Measurements from ENCODE around the gene CDK5RAP2.

CDK5RAP2 gene

DNA sequence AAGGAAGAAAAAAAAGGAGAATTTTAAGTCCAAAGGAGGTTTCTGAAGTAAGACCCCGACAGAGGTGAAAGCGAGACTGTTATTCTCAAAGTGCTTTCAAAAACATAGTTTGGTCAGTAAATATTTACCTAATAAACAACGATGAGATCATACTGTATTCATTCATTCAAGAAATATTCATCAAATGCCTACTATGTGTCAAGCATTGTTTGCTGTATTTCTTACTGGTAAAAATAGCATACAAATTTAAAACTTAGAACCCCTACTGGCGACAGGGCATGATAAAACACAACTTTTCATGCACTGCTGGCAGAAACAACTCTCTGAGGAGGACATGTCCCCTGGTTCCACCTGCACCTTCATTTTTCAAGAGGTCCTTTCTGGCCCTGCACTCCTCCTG lies 190.7 kb downstream of the CDK5RAP2 start:
- in situ Hi-C loops (cut with MboI; ENCODE audit: low pct_unique_long_range_greater_than_20kb, low sequenced_read_pairs, unreplicated experiment) = no loop called here
- TF ChIP-seq, protein P1, sequence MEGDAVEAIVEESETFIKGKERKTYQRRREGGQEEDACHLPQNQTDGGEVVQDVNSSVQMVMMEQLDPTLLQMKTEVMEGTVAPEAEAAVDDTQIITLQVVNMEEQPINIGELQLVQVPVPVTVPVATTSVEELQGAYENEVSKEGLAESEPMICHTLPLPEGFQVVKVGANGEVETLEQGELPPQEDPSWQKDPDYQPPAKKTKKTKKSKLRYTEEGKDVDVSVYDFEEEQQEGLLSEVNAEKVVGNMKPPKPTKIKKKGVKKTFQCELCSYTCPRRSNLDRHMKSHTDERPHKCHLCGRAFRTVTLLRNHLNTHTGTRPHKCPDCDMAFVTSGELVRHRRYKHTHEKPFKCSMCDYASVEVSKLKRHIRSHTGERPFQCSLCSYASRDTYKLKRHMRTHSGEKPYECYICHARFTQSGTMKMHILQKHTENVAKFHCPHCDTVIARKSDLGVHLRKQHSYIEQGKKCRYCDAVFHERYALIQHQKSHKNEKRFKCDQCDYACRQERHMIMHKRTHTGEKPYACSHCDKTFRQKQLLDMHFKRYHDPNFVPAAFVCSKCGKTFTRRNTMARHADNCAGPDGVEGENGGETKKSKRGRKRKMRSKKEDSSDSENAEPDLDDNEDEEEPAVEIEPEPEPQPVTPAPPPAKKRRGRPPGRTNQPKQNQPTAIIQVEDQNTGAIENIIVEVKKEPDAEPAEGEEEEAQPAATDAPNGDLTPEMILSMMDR (IDR thresholded peaks at IDR 0.05; ENCODE audit: extremely low read depth, insufficient read depth, missing control alignments) = no peak

GRCh38 chr9:120388003-120388855 lies 191.7 kb downstream of the CDK5RAP2 start:
- TF ChIP-seq, protein P1 (IDR thresholded peaks at IDR 0.05; ENCODE audit: extremely low read depth, insufficient read depth, missing control alignments) = no peak
- in situ Hi-C loops (cut with MboI; ENCODE audit: low pct_unique_long_range_greater_than_20kb, low sequenced_read_pairs, unreplicated experiment) = no loop called here
- no peak for DNase-seq (ENCODE audit: low spot score)

More for the DNA sequence above, 190.7 kb downstream of the CDK5RAP2 start:
- DNase-seq (ENCODE audit: low spot score) = no peak

DNA sequence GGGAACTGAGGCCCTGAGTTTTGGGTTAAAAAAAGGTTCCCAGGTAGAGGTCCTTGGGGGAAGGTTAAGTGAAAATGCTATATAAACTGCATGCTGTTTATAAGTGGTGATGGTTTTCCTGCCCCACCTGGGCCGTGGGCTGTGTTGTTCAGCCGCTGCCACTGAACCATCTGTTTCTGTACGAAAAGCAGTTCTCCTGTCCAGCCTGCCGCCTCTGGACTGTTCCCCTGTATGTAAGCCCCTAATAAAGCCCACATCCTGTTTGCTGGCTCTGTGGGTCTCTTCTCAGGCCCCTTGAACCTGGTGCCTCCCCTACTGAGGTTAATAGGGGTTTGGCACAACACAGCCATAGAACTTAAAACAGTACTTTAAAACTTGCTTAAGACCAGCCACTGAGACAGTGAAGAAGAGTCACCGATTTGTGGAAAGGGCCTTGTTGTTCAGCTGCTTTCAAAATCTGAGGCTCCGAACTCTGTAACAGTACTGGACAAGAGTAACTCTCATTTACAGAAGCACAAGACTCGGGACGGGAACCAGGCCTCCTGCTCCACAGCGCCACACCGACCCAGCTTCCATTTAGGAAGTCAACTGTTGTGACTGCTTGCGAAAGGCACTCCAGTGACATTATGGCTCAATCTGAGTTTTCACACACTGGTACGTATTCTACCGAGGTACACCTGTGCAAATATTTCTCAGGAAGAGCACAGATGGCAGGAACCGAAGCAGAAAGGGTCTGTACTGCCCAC lies 192.5 kb downstream of the CDK5RAP2 start:
- DNase-seq (ENCODE audit: low spot score) = no peak
- in situ Hi-C loops (cut with MboI; ENCODE audit: low pct_unique_long_range_greater_than_20kb, low sequenced_read_pairs, unreplicated experiment) = no loop called here
- TF ChIP-seq, protein P1 (IDR thresholded peaks at IDR 0.05; ENCODE audit: extremely low read depth, insufficient read depth, missing control alignments) = no peak

- no peak for DNase-seq (ENCODE audit: low spot score)
- in situ Hi-C loops (cut with MboI; ENCODE audit: low pct_unique_long_range_greater_than_20kb, low sequenced_read_pairs, unreplicated experiment) = no loop called here
- TF ChIP-seq, protein P1 (IDR thresholded peaks at IDR 0.05; ENCODE audit: extremely low read depth, insufficient read depth, missing control alignments) = no peak
Measured at GRCh38 chr9:120386390-120387131, 193.4 kb downstream of the CDK5RAP2 start.

DNA sequence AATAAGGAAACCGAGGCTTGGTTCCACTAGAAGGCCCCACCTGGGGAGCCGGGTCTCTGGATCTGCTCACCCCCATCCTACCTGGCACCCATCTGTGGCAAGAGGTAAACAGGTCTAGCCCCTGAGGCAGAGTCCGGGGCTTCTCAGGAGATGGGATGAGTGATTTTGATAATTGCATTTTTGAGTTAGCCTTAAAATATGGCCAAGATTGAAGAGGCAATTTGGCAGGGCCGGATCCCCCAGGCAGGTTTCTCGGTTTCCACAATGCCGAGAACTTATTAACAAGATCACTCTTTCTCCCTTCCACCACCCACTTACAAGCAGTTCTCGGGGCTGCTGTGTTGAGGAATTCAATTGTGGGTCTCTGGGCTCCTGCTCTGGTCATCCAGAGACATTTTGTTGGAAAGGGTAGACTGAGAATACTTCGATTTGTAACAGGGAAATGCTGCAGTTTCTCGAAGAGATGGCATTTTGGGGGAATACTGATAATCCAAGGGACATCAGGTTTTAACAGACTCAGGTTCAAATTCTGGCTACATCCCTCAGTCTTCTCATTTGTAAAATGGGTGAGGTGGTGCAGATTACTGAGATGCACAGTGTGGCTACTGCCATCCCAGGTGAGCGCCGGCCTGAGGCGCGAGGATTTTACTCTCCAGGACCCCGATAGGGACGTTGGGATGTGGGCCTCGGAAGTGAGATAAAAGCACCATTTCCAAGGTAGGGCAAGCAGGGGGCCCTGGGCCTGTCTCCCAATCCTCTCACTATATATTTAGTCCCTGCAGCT lies 194.2 kb downstream of the CDK5RAP2 start:
- TF ChIP-seq, protein P1 (IDR thresholded peaks at IDR 0.05; ENCODE audit: extremely low read depth, insufficient read depth, missing control alignments) = no peak
- in situ Hi-C loops (cut with MboI; ENCODE audit: low pct_unique_long_range_greater_than_20kb, low sequenced_read_pairs, unreplicated experiment) = no loop called here
- no peak for DNase-seq (ENCODE audit: low spot score)

DNA sequence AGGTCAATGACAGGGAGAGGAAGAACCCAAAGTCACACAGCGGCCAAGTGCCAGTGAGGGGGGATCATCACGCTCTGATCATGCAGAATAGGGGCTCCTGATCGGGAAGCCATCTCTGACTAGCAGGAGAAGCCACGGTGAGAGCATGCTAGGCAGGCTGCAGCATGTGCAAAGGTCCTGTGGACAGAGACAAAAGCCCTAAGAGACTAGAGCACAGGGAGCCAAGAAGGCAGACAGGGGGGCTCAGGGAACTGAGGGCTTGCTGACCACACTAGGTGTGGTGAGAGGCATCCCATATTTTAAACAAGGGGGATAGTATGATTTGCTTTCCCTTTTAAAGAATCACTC lies 195.1 kb downstream of the CDK5RAP2 start:
- in situ Hi-C loops (cut with MboI; ENCODE audit: low pct_unique_long_range_greater_than_20kb, low sequenced_read_pairs, unreplicated experiment) = no loop called here
- TF ChIP-seq, protein P1 (IDR thresholded peaks at IDR 0.05; ENCODE audit: extremely low read depth, insufficient read depth, missing control alignments) = no peak

More for the DNA sequence above, 195.1 kb downstream of the CDK5RAP2 start:
- DNase-seq (ENCODE audit: low spot score) = no peak

All from GM13977 (cell line).